Ishikawa (cell line): ENCODE measurements around the gene COL4A4.

Experiments used
- CEBPB ChIP-seq: IDR thresholded peaks from 2 replicates; pipeline ENCODE4 v1.6.1; 2012
- CREB1 ChIP-seq: IDR thresholded peaks from 2 replicates; pipeline ENCODE4 v1.6.1; 2012; ENCODE audit warnings: low read depth
- EP300 ChIP-seq: IDR thresholded peaks from 2 replicates; pipeline ENCODE4 v1.6.1; 2012; ENCODE audit warnings: borderline replicate concordance
- FOXM1 ChIP-seq: IDR thresholded peaks from 2 replicates; pipeline ENCODE4 v1.6.1; 2012; ENCODE audit warnings: low read depth, borderline replicate concordance
- RAD21 ChIP-seq: IDR thresholded peaks from 2 replicates; pipeline ENCODE4 v1.6.1; 2012; ENCODE audit warnings: low read depth
- REST ChIP-seq: IDR thresholded peaks from 2 replicates; pipeline ENCODE4 v1.6.1; 2012; ENCODE audit warnings: low read depth, mild to moderate bottlenecking
- TAF1 ChIP-seq: IDR thresholded peaks from 2 replicates; pipeline ENCODE4 v1.6.1; 2012; ENCODE audit warnings: low read depth, mild to moderate bottlenecking
- TCF12 ChIP-seq: IDR thresholded peaks from 2 replicates; pipeline ENCODE4 v1.6.1; 2012; ENCODE audit warnings: low read depth
- TEAD4 ChIP-seq: IDR thresholded peaks from 2 replicates; pipeline ENCODE4 v1.6.1; 2012
- USF1 ChIP-seq: IDR thresholded peaks from 2 replicates; pipeline ENCODE4 v1.6.1; 2012
- YY1 ChIP-seq: IDR thresholded peaks from 2 replicates; pipeline ENCODE4 v1.6.1; 2012; ENCODE audit warnings: low read depth
- ZBTB7A ChIP-seq: IDR thresholded peaks from 2 replicates; pipeline ENCODE4 v1.6.1; 2012; ENCODE audit warnings: low read depth

GRCh38 chr2:227150222-227150936 is 13.6 kb downstream of the COL4A4 start:
- TF ChIP-seq YY1, result no peak
- no peak for TF ChIP-seq CREB1
- no peak for TF ChIP-seq TAF1
- TF ChIP-seq TCF12, result no peak
- no peak for TF ChIP-seq CEBPB
- no peak for TF ChIP-seq FOXM1
- TF ChIP-seq RAD21, result no peak
- TF ChIP-seq REST, result no peak
- no peak for TF ChIP-seq TEAD4
- TF ChIP-seq ZBTB7A, result no peak
- TF ChIP-seq EP300, result no peak
- no peak for TF ChIP-seq USF1
